ENCODE measurements around the gene ARPC1B. TPM values are rescaled to one million over a fixed set of nuclear protein-coding genes. Genes with fewer than 3 reads are reported as not detected.
"Not testable (repeated sequence)": the region's sequence is repeated elsewhere in the genome, so short reads cannot be mapped to it uniquely, and the experiment has no call there.

The ARPC1B gene
- total RNA-seq, 2 experiments from 2014 or later = 256 to 258 TPM

DNA sequence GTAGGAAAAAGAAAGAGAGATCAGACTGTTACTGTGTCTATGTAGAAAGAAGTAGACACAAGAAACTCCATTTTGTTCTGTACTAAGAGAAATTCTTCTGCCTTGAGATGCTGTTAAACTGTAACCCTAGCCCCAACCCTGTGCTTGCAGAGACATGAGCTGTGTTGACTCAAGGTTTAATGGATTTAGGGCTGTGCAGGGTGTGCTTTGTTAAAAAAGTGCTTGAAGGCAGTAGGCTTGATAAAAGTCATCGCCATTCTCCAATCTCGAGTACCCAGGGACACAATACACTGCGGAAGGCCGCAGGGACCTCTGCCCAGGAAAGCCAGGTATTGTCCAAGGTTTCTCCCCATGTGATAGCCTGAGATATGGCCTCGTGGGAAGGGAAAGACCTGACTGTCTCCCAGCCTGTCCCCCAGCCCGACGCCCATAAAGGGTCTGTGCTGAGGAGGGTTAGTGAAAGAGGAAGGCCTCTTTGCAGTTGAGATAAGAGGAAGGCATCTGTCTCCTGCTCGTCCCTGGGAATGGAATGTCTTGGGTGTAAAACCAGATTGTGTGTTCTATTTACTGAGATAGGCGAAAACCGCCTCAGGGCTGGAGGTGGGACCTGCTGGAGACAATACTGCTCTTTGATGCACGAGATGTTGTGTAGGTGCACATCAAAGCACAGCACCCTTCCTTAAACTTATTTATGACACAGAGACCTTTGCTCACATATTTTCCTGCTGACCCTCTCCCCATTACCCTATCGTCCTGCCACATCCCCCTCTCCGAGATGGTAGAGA, 57.4 kb downstream of the ARPC1B start:
- not testable (repeated sequence) for H3K36me3 Mint-ChIP-seq, H3K4me1 Mint-ChIP-seq, H3K9me3 Mint-ChIP-seq, DNase-seq, H3K27me3 Mint-ChIP-seq, H3K4me3 Mint-ChIP-seq, H3K27ac Mint-ChIP-seq

DNA sequence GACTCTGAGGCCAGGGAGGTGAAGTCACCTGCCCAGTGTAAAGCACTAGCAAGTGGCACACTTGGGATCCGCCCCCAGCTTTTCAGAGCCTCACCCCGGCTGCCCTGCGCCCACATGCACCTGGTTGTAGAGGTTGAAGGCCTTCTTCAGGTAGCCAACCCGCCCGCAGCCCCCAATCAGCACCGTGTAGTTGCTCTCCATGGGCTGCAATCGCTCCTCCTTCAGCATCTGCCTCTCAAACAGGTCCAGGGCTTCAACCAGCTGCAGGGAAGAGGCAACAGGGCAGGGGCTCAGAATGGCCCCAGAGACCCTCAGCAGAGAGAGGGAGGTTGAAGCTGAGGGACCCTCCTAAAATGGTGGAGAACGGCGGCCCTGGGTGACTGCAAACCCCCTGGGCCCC, 58.6 kb downstream of the ARPC1B start:
- no peak for DNase-seq
- Mint-ChIP-seq H3K27me3 (no peaks in the 10 kb centered on the region), H3K4me1 (peaks cover 10% of the 10 kb centered on the region), H3K4me3 (no peak overlapping the region), H3K36me3 (peaks cover 1% of the 10 kb centered on the region), H3K27ac (no peak overlapping the region), H3K9me3 (no peaks in the 10 kb centered on the region)

GRCh38 chr7:99437946-99438572, 63.5 kb downstream of the ARPC1B start:
- H3K4me3 Mint-ChIP-seq = peak overlapping the region; percentile 99
- H3K9me3 Mint-ChIP-seq = no peaks in the 10 kb centered on the region
- H3K4me1 Mint-ChIP-seq = peaks cover 28% of the 10 kb centered on the region
- no peak for DNase-seq
- H3K36me3 Mint-ChIP-seq = peaks cover 16% of the 10 kb centered on the region
- no peaks in the 10 kb centered on the region for H3K27me3 Mint-ChIP-seq
- peak overlapping the region; percentile 97 for H3K27ac Mint-ChIP-seq

DNA sequence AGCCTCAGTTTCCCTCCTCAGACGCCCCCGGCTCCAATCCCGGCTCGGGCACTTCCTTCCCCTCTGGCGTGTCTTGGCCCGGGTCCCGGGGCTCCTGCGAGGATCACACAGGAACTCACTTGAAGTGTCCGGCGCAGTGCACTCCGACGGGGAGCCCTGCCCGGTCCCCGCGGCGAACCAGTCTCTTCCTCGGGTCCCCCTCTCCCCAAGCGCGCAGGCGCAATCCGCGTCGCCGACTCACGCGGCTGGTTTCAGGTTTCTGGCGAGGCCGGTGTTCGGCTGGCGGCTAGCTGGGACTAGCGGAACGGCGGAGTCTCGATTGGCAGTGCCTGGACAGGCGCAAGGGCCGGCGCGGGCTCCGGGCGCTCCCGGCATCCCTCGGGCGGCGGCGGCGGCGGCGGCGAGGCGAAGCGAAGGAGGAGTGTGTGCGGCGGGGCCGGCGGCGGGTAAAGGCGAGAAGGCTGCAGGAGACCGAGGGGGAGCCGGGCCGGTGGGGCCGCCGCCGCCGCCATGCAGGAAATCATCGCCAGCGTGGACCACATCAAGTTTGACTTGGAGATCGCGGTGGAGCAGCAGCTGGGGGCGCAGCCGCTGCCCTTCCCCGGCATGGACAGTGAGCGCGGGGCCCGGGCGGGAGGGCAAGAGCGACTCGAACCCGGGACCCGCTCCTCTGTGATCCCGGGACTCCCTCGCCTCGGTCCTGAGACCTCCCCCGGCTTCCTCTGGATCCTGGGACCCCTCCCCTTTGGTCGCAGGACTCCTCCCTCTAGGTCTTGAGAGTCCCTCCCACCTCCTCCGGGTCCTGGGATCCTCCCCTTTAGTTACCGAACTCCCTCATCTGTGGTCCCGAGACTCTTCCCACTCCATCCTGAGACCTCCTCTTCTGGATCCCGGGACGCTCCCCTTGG, 64.3 kb downstream of the ARPC1B start, which contains the start of the genes CPSF4 and PTCD1:
Gene CPSF4 (plus strand): TSS at position 371 of the 908 bp plus-strand sequence. CDS start 140 bp downstream, at position 511.
Gene PTCD1 (minus strand): TSS at position 226 of the 908 bp plus-strand sequence. CDS start 3,556 bp downstream, outside the sequence.
- Mint-ChIP-seq H3K9me3 (no peaks in the 10 kb centered on the region), H3K27me3 (no peaks in the 10 kb centered on the region), H3K4me1 (peaks cover 32% of the 10 kb centered on the region)

DNA sequence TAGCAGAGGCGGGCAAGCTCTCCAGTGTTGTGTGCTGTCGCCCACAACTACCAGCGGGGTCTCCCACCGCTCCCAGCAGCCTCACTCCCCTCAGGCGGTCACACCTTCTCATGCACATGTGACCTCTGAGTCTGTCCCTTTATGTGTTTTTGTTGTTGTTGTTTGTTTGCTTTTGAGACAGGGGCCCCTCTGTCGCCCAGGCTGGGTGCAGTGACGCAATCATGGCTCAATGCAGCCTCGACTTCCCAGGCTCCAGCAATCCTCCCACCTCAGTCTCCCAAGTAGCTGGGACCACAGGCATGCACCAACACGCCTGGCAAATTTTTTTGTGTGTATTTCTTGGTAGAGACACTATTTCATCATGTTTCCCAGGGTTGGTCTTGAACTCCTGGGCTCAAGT, 65.7 kb downstream of the ARPC1B start:
- peak overlapping the region; percentile 99 for H3K4me3 Mint-ChIP-seq
- H3K27ac Mint-ChIP-seq = no peak overlapping the region
- peaks cover 23% of the 10 kb centered on the region for H3K36me3 Mint-ChIP-seq
- no peaks in the 10 kb centered on the region for H3K9me3 Mint-ChIP-seq
- H3K4me1 Mint-ChIP-seq = peaks cover 32% of the 10 kb centered on the region
- DNase-seq = no peak
- no peaks in the 10 kb centered on the region for H3K27me3 Mint-ChIP-seq

More for the DNA sequence above, 64.3 kb downstream of the ARPC1B start, which contains the start of the genes CPSF4 and PTCD1:
- peak; percentile 96 for DNase-seq
- peaks cover 19% of the 10 kb centered on the region for H3K36me3 Mint-ChIP-seq
- H3K4me3 Mint-ChIP-seq = peak within 1 kb of the TSS; percentile 99
- peak within 1 kb of the TSS; percentile 97 for H3K27ac Mint-ChIP-seq

Other genes with a start within 250 kb of the ARPC1B start
- gene SMURF1, start 230.6 kb upstream of the ARPC1B start, total RNA-seq = 10 to 100 TPM; 12.3 TPM
- not detected for gene KPNA7, start 166.6 kb upstream of the ARPC1B start, total RNA-seq
- gene MYH16, start 101.9 kb upstream of the ARPC1B start, total RNA-seq = not detected
- 10 to 100 TPM; 55.0 to 55.9 TPM for gene ARPC1A, start 48.8 kb upstream of the ARPC1B start, total RNA-seq
- gene PDAP1, start 33.9 kb downstream of the ARPC1B start, total RNA-seq = 100 to 1,000 TPM; 201 to 214 TPM
- gene BUD31, start 34.2 kb downstream of the ARPC1B start, total RNA-seq = 100 to 1,000 TPM; 156 to 162 TPM
- gene PTCD1, start 64.1 kb downstream of the ARPC1B start, total RNA-seq = 1 to 10 TPM; 5.9 to 9.1 TPM
- gene CPSF4, start 64.2 kb downstream of the ARPC1B start, total RNA-seq = 10 to 100 TPM; 70.0 to 70.1 TPM
- 100 to 1,000 TPM; 457 to 476 TPM for gene ATP5MF, start 91.4 kb downstream of the ARPC1B start, total RNA-seq
- 10 to 100 TPM; 12.6 to 14.8 TPM for gene ZNF789, start 98.2 kb downstream of the ARPC1B start, total RNA-seq
- 10 to 100 TPM; 26.1 to 27.5 TPM for gene ZNF394, start 125.6 kb downstream of the ARPC1B start, total RNA-seq
- 1 to 10 TPM; 8.0 to 8.3 TPM for gene ZKSCAN5, start 129.9 kb downstream of the ARPC1B start, total RNA-seq
- 1 to 10 TPM; 5.6 to 6.0 TPM for gene FAM200A, start 177.4 kb downstream of the ARPC1B start, total RNA-seq
- gene ZNF655, start 183.9 kb downstream of the ARPC1B start, total RNA-seq = 10 to 100 TPM; 57.5 to 58.9 TPM
- gene TMEM225B, start 223.5 kb downstream of the ARPC1B start, total RNA-seq = under 1 TPM; 0.42 to 0.70 TPM
- 10 to 100 TPM; 29.7 to 30.1 TPM for gene ZSCAN25, start 242.2 kb downstream of the ARPC1B start, total RNA-seq